ENCODE data around the gene FUT2.
"Not testable (repeated sequence)": the region's sequence is repeated elsewhere in the genome, so short reads cannot be mapped to it uniquely, and the experiment has no call there.

FUT2 gene

DNA sequence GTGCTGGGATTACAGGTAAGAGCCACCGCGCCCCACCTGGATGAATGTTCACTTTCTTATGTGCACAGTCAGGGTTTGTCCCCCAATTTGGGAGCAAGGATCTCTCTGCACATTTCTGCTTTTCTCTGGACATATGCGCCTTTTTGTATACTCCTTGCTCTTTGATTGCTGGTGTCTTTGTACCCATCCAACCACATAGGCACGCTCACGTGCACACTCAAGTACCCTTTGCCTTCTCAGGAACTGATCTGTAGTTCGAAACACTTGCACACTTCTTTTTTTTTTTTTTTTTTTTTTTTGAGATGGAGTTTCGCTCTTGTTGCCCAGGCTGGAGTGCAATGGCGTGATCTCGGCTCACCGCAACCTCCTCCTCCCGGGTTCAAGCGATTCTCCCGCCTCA is 22.3 kb downstream of the FUT2 start:
- not testable (repeated sequence) for H3K36me3 ChIP-seq (ENCODE audit: control insufficient read depth in 2 of 2, insufficient read depth in 2 of 2, low read length in 2 of 2); H3K4me3 ChIP-seq (ENCODE audit: low read length in 2 of 2); H3K9me3 ChIP-seq (ENCODE audit: control insufficient read depth in 2 of 2, low read length in 2 of 2); H3K27ac ChIP-seq (ENCODE audit: low read length); H3K27me3 ChIP-seq (ENCODE audit: control insufficient read depth in 1 of 2, insufficient read depth in 2 of 2, low read length in 2 of 2); H3K9ac ChIP-seq (ENCODE audit: low read length in 2 of 2)
- H3K4me1 ChIP-seq (ENCODE audit: control insufficient read depth, insufficient read depth, low read length), result peaks cover 49% of the 10 kb centered on the region

DNA sequence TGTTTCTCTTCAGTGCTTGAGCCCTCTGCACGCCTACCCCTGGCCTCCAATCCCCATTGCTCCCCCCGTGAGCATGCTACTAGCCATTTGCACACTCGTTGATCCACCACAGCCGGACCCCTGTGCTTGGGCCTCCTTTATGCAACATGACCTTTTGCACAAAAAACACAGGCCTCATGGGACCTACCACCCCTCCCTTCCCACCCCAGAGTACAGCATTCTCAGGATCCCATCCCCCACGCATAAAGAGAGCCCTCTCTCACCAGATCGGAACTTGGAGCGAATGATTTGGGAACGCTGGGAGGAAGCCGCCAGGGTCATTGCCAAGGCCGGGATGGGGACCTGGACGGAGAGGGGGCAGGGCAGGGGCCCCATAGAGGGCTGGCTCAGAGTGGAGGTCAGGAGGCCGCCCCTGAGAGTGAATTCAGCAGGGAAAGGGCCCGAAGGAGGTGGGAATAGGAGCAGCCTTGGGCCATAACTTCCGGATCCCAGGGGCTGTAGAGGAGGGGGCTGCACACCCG is 23.0 kb downstream of the FUT2 start:
- Histone ChIP-seq H3K27ac (ENCODE audit: low read length) (no peak overlapping the region), H3K9ac (ENCODE audit: low read length in 2 of 2) (no peak overlapping the region), H3K27me3 (ENCODE audit: control insufficient read depth in 1 of 2, insufficient read depth in 2 of 2, low read length in 2 of 2) (no peaks in the 10 kb centered on the region), H3K4me3 (ENCODE audit: low read length in 2 of 2) (no peak overlapping the region), H3K4me1 (ENCODE audit: control insufficient read depth, insufficient read depth, low read length) (peaks cover 43% of the 10 kb centered on the region), H3K36me3 (ENCODE audit: control insufficient read depth in 2 of 2, insufficient read depth in 2 of 2, low read length in 2 of 2) (no peaks in the 10 kb centered on the region), H3K9me3 (ENCODE audit: control insufficient read depth in 2 of 2, low read length in 2 of 2) (no peaks in the 10 kb centered on the region)

DNA sequence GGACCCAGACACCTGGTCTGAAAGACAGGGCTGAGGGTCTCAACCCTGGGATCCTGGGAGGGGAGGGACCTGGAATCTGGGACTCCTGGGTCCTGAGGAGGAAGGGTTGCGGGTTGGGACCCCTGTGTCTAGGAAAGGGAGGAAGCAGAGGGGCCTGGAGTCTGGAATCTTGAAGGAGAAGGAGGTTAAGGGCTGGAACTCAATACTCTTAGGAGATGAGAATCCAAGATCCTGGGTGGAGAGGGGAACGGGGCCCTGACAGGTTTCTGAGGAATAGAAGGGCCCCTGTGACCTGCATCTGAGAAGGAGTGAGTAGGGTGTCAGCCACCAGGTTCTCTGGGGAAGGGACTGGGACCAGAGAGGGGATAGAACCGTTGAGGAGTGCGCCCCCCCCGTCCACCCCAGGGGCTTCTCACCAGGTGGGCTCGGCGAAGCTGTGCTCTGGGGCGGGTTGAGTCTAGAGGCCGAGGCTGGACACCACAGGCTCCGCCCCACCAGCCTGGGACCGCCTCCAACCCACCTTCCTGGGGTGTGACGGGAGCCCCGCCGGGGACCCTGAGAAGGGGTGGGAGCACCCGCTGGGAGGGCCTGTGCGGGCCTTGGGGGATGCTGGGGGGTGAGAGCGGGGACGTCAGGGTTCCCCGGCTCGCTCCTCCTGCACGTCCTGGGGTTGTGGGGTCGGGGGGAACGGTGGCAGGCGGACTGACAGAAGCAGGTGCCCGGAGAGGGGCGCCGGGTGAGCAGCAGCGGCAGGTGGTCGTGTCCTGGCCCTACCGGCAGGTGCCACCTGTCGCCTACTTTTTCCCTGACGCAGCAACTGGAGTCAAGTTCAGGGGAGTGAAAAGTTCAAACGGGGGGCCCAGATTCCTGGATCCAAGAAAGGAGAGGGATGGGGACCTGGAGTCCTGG is 23.7 kb downstream of the FUT2 start, which contains the start of gene MAMSTR:
MAMSTR (minus strand) TSS at position 463 of the 909 bp plus-strand sequence. CDS start 694 bp downstream, outside the sequence.
- H3K4me3 ChIP-seq (ENCODE audit: low read length in 2 of 2), result peak within 1 kb of the TSS; percentile 80 to 85
- H3K36me3 ChIP-seq (ENCODE audit: control insufficient read depth in 2 of 2, insufficient read depth in 2 of 2, low read length in 2 of 2), result no peaks in the 10 kb centered on the region
- no peaks in the 10 kb centered on the region for H3K27me3 ChIP-seq (ENCODE audit: control insufficient read depth in 1 of 2, insufficient read depth in 2 of 2, low read length in 2 of 2)
- no peaks in the 10 kb centered on the region for H3K9me3 ChIP-seq (ENCODE audit: control insufficient read depth in 2 of 2, low read length in 2 of 2)
- peak within 1 kb of the TSS; percentile 90 for H3K27ac ChIP-seq (ENCODE audit: low read length)
- peaks cover 41% of the 10 kb centered on the region for H3K4me1 ChIP-seq (ENCODE audit: control insufficient read depth, insufficient read depth, low read length)
- H3K9ac ChIP-seq (ENCODE audit: low read length in 2 of 2), result peak within 1 kb of the TSS; percentile 21 to 61

DNA sequence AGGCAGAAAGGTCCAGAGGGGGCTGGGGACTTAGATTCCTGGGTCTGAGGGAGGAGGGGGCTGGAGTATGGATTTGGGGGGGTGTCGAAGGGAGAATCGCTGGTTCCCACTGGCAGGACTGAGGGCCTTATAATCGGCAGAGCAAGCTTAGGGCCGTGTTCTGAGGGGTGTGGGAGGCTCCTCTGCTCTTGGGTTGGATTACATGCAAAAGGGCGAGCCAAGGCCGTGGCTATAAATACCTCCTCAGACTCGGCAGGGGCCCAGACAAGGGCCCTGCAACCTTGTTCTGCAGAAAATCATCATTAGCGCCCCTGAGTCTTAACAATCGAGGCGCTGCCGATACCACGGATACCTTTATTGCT is 24.5 kb downstream of the FUT2 start:
- peak overlapping the region; percentile 90 for H3K27ac ChIP-seq (ENCODE audit: low read length)
- peak overlapping the region; percentile 80 to 85 for H3K4me3 ChIP-seq (ENCODE audit: low read length in 2 of 2)
- H3K9ac ChIP-seq (ENCODE audit: low read length in 2 of 2), result peak overlapping the region; percentile 21 to 61
- no peaks in the 10 kb centered on the region for H3K27me3 ChIP-seq (ENCODE audit: control insufficient read depth in 1 of 2, insufficient read depth in 2 of 2, low read length in 2 of 2)
- peaks cover 36% of the 10 kb centered on the region for H3K4me1 ChIP-seq (ENCODE audit: control insufficient read depth, insufficient read depth, low read length)
- no peaks in the 10 kb centered on the region for H3K36me3 ChIP-seq (ENCODE audit: control insufficient read depth in 2 of 2, insufficient read depth in 2 of 2, low read length in 2 of 2)
- no peaks in the 10 kb centered on the region for H3K9me3 ChIP-seq (ENCODE audit: control insufficient read depth in 2 of 2, low read length in 2 of 2)

DNA sequence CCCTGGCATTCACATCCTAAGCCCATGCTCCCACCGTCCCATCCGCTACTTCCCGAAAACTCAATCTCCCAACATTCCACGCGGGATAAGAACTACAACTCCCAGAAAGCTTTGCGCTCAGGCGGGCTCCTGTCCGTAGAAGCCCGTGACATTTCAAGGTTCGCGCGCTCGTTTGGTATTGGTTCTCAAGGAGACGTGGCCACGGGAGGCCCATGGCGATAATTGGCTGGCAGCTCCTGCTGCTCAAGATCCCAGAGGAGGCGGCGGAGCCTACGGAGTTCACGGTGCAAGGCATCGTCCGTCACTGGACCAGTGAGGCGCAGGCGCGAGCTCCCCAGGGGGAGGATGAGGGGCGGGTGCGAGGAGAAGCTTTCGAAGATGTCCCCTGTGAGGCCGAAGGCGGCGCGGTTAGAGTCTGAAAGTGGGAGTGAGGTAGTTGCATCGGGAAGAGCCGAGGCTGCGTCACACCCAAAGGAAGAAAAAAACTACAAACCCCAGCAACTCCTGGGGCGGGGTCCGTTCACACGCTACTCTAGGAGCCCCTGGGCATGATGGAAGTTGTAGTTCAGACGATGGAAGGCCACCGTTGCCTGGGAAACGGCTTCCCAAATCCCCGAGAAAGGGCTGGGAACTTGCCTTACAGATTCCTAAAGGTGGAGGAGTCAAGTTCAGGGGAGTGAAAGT is 25.0 kb downstream of the FUT2 start:
- peaks cover 31% of the 10 kb centered on the region for H3K4me1 ChIP-seq (ENCODE audit: control insufficient read depth, insufficient read depth, low read length)

DNA sequence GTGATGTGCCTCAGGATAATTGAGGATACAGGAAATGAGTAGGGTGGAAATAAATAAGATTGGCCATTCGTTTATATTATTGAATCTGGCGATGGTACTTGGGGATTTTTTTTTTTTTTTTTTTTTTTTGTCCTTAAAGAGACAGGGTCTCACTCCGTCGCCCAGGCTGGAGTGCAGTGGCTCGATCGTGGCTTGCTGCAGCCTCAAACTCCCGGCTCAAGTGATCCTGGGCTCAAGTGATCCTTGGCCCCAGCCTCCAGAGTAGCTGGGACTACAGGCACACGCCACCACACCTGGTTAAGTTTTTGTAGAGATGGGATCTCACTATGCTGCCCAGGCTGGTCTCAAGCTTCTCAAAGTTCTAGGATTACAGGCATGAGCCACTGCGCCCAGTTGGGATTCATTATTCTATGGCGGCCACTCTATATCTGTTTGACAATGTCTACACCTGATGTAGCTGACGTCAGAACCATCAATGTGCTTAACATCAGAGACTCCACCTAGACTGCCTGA is 26.5 kb downstream of the FUT2 start:
- Histone ChIP-seq H3K27me3 (ENCODE audit: control insufficient read depth in 1 of 2, insufficient read depth in 2 of 2, low read length in 2 of 2) (no peaks in the 10 kb centered on the region), H3K4me1 (ENCODE audit: control insufficient read depth, insufficient read depth, low read length) (peaks cover 19% of the 10 kb centered on the region), H3K9me3 (ENCODE audit: control insufficient read depth in 2 of 2, low read length in 2 of 2) (no peaks in the 10 kb centered on the region), H3K36me3 (ENCODE audit: control insufficient read depth in 2 of 2, insufficient read depth in 2 of 2, low read length in 2 of 2) (peaks cover 0 to under 1% of the 10 kb centered on the region in 2 donors), H3K4me3 (ENCODE audit: low read length in 2 of 2) (no peak overlapping the region), H3K9ac (ENCODE audit: low read length in 2 of 2) (no peak overlapping the region), H3K27ac (ENCODE audit: low read length) (no peak overlapping the region)

More for the DNA sequence above, 25.0 kb downstream of the FUT2 start:
- H3K36me3 ChIP-seq (ENCODE audit: control insufficient read depth in 2 of 2, insufficient read depth in 2 of 2, low read length in 2 of 2), result no peaks in the 10 kb centered on the region
- no peaks in the 10 kb centered on the region for H3K27me3 ChIP-seq (ENCODE audit: control insufficient read depth in 1 of 2, insufficient read depth in 2 of 2, low read length in 2 of 2)
- peak overlapping the region; percentile 80 to 85 for H3K4me3 ChIP-seq (ENCODE audit: low read length in 2 of 2)
- H3K9ac ChIP-seq (ENCODE audit: low read length in 2 of 2), result peak overlapping the region; percentile 61 to 84
- no peaks in the 10 kb centered on the region for H3K9me3 ChIP-seq (ENCODE audit: control insufficient read depth in 2 of 2, low read length in 2 of 2)
- peak overlapping the region; percentile 90 for H3K27ac ChIP-seq (ENCODE audit: low read length)

DNA sequence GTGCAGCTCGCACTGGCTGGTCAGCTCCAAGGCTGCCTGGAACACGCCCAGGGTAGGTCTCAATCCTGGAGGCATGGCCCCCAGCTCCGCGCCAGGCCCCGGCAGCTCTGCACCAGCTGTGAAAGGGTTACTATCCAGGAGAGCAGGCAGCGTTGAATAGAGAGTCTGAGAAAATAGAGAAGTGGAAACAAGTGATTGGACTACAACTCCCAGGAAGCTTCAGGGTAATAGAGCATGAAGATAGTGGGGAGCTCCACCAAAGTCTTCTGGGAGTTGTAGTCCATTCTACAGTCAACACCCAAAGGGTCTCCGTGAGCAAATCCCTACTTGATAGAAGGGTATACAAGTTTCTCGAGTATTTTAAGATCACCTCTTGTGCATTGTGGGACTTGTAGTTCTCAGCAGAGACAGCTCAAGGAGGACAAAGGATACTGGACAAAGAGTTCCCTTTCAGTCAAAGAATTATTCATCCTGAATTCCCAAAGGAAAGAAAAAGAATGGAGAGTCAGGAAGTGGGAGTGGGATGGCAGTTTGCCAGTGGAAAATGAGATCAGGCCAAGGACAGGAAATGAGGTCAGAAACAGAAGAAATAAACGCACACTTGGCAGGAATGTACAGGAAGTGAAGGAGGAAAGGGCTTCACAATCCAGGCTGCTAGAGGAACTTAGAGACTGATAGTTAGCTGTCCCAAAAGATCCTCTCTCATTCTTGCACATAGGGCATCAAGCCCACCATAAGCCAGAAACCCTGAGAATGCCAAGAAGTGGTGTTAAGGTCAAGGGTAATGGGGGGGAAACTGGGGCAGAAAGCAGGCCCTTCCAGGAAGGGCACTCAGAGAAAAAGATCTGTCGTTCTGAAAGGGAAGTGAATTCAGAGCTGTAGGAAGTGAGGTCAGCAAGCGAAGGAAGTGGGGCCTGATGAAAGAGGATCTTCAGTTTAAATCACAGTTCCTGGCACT is 29.3 kb downstream of the FUT2 start:
- H3K4me1 ChIP-seq (ENCODE audit: control insufficient read depth, insufficient read depth, low read length), result peaks cover 12% of the 10 kb centered on the region
- no peaks in the 10 kb centered on the region for H3K9me3 ChIP-seq (ENCODE audit: control insufficient read depth in 2 of 2, low read length in 2 of 2)
- no peak overlapping the region for H3K9ac ChIP-seq (ENCODE audit: low read length in 2 of 2)
- peaks cover 0 to 4% of the 10 kb centered on the region in 2 donors for H3K27me3 ChIP-seq (ENCODE audit: control insufficient read depth in 1 of 2, insufficient read depth in 2 of 2, low read length in 2 of 2)
- H3K36me3 ChIP-seq (ENCODE audit: control insufficient read depth in 2 of 2, insufficient read depth in 2 of 2, low read length in 2 of 2), result peaks cover 0 to 2% of the 10 kb centered on the region in 2 donors
- H3K27ac ChIP-seq (ENCODE audit: low read length), result peak overlapping the region; percentile 49
- no peak overlapping the region for H3K4me3 ChIP-seq (ENCODE audit: low read length in 2 of 2)

DNA sequence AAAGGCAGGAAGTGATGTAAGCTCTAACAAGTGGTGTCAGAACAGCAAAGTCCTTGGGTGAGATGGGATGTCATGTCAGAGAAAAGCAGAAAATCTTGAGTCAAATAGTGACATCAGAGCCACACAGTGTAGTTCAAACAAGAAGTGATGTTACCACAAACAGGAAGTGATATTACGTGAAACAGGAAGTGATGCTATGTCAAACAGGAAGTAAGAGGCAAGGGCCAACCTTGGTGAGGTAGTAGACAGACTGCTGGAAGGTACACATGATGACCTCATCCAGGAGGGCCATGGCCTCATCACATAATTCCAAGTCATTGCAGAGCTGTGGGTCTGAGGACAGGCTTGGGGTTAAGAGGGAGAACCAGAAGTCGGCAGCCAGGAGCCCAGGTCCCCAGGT is 30.8 kb downstream of the FUT2 start:
- no peak overlapping the region for H3K9ac ChIP-seq (ENCODE audit: low read length in 2 of 2)
- H3K9me3 ChIP-seq (ENCODE audit: control insufficient read depth in 2 of 2, low read length in 2 of 2), result no peaks in the 10 kb centered on the region
- no peak overlapping the region for H3K27ac ChIP-seq (ENCODE audit: low read length)
- H3K27me3 ChIP-seq (ENCODE audit: control insufficient read depth in 1 of 2, insufficient read depth in 2 of 2, low read length in 2 of 2), result peaks cover 0 to 4% of the 10 kb centered on the region in 2 donors
- peaks cover 0 to 2% of the 10 kb centered on the region in 2 donors for H3K36me3 ChIP-seq (ENCODE audit: control insufficient read depth in 2 of 2, insufficient read depth in 2 of 2, low read length in 2 of 2)
- no peak overlapping the region for H3K4me3 ChIP-seq (ENCODE audit: low read length in 2 of 2)
- peaks cover 8% of the 10 kb centered on the region for H3K4me1 ChIP-seq (ENCODE audit: control insufficient read depth, insufficient read depth, low read length)

DNA sequence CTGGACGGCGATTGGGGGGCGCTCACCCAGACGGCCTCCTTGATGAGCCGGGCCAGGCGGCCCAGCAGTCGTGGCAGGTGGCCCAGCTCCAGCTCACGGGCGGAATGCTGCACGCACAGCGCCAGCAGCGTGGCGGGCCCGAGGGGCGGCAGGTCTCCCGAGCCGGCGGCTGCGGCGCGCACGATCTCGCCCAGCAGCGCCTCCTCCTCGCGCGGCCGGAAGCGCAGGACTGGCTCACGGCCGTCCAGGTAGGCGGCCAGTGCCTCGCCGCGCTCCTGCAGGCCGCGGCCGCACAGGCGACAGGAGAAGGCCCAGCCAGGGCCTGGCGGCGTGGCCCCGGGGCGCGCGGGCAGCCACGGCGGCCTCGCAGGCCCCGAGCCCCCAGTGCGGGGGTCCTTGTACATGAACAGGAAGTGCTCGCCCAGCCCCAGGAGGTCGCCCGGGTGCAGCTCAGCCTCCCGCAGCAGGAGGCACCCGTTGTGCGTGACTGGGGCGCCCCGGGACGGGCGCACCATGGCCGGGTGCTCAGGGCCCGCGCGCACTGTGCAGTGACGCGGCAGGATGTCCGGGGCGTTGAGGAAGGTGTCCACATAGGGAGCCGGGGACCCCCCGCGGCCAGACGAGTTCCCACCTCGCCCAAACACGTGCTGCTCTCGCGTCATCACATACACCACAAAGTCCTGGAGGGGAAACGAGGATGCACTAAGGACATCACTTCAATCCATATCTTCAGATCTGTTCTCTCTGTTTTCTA is 33.3 kb downstream of the FUT2 start:
- Histone ChIP-seq H3K4me1 (ENCODE audit: control insufficient read depth, insufficient read depth, low read length) (peaks cover 8% of the 10 kb centered on the region), H3K27ac (ENCODE audit: low read length) (no peak overlapping the region), H3K9me3 (ENCODE audit: control insufficient read depth in 2 of 2, low read length in 2 of 2) (no peaks in the 10 kb centered on the region), H3K36me3 (ENCODE audit: control insufficient read depth in 2 of 2, insufficient read depth in 2 of 2, low read length in 2 of 2) (peaks cover 0 to 2% of the 10 kb centered on the region in 2 donors), H3K4me3 (ENCODE audit: low read length in 2 of 2) (peak overlapping the region in 1 of 2 donors; percentile 22), H3K9ac (ENCODE audit: low read length in 2 of 2) (no peak overlapping the region), H3K27me3 (ENCODE audit: control insufficient read depth in 1 of 2, insufficient read depth in 2 of 2, low read length in 2 of 2) (peaks cover 3 to 4% of the 10 kb centered on the region in 2 donors)

Measured in stomach smooth muscle (tissue), 2 donors.